Small intestine (tissue), 7 donors: ENCODE measurements around the gene KRTAP10-5. TPM values are rescaled to one million over a fixed set of nuclear protein-coding genes. Genes with fewer than 3 reads are reported as not detected.

ENCODE experiments used
- DNase-seq, 2 donors: peaks; one replicate each; pipeline versions ENCODE4 v3.0.0 to v3.0.0-alpha.2; 2013
- FAIRE-seq: peaks from 2 replicates; lab custom pipeline; 2012; peaks lifted over from hg19 to GRCh38; lab: Jason Lieb, UNC
- H3K27ac ChIP-seq, 3 donors: one replicate each; pipeline ENCODE4 v1.5.1; 2013; ENCODE audit warnings: low read length in 2 of 3, mild to moderate bottlenecking in 2 of 3, control low read depth in 1 of 3, inconsistent platforms in 1 of 3, low read depth in 1 of 3, moderate library complexity in 1 of 3
- H3K27me3 ChIP-seq, 3 donors: one replicate each; pipeline ENCODE4 v1.6.1; 2013; ENCODE audit warnings: low read length in 3 of 3, inconsistent platforms in 1 of 3; ENCODE audit not compliant: control insufficient read depth in 3 of 3, insufficient read depth in 3 of 3
- H3K36me3 ChIP-seq, 3 donors: one replicate each; pipeline ENCODE4 v1.6.1; 2013; ENCODE audit warnings: low read length in 3 of 3, inconsistent platforms in 1 of 3, low read depth in 1 of 3, mild to moderate bottlenecking in 1 of 3, moderate library complexity in 1 of 3; ENCODE audit not compliant: control insufficient read depth in 3 of 3, insufficient read depth in 2 of 3
- H3K4me1 ChIP-seq, 3 donors: one replicate each; pipeline ENCODE4 v1.6.1; 2013; ENCODE audit warnings: low read length in 2 of 3, inconsistent platforms in 1 of 3, low read depth in 1 of 3, mild to moderate bottlenecking in 1 of 3, moderate library complexity in 1 of 3; ENCODE audit not compliant: control insufficient read depth in 3 of 3, insufficient read depth in 2 of 3
- H3K4me3 ChIP-seq, 3 donors: one replicate each; pipeline ENCODE4 v1.5.1; 2013; ENCODE audit warnings: low read length in 3 of 3, control low read depth in 1 of 3, inconsistent platforms in 1 of 3, low read depth in 1 of 3, mild to moderate bottlenecking in 1 of 3, moderate library complexity in 1 of 3
- H3K9me3 ChIP-seq, 2 donors: one replicate each; pipeline ENCODE4 v1.6.1; 2013; ENCODE audit warnings: low read depth in 1 of 2, low read length in 1 of 2; ENCODE audit not compliant: control insufficient read depth in 2 of 2, insufficient read depth in 1 of 2
- WGBS, 3 donors: extraction: QIAGEN DNeasy Blood & Tissue Kit; methylation state at CpG; one replicate each; pipeline ENCODE4 v1.1.7; 2013; 5-methylcytosine and 5-hydroxymethylcytosine counted together
- polyA plus RNA-seq, 4 donors: library from polyadenylated mRNA; stranded (reverse) in 3 of 4; unstranded in 1 of 4; fragments of 200-250 nt in 3 of 4; fragments of 120-200 nt in 1 of 4; gene quantifications; one replicate each; pipeline versions ENCODE4 v1.2.1 to v1.2.3, GENCODE V29; 2013
- donor health status: healthy with polysubstance abuse.
- donor health status: control.
- donor health status: control.
- donor health status: Bipolar disorder and iron deficiency.
- donor health status: healthy.

Gene KRTAP10-5
- polyA plus RNA-seq, 4 donors = not detected

DNA sequence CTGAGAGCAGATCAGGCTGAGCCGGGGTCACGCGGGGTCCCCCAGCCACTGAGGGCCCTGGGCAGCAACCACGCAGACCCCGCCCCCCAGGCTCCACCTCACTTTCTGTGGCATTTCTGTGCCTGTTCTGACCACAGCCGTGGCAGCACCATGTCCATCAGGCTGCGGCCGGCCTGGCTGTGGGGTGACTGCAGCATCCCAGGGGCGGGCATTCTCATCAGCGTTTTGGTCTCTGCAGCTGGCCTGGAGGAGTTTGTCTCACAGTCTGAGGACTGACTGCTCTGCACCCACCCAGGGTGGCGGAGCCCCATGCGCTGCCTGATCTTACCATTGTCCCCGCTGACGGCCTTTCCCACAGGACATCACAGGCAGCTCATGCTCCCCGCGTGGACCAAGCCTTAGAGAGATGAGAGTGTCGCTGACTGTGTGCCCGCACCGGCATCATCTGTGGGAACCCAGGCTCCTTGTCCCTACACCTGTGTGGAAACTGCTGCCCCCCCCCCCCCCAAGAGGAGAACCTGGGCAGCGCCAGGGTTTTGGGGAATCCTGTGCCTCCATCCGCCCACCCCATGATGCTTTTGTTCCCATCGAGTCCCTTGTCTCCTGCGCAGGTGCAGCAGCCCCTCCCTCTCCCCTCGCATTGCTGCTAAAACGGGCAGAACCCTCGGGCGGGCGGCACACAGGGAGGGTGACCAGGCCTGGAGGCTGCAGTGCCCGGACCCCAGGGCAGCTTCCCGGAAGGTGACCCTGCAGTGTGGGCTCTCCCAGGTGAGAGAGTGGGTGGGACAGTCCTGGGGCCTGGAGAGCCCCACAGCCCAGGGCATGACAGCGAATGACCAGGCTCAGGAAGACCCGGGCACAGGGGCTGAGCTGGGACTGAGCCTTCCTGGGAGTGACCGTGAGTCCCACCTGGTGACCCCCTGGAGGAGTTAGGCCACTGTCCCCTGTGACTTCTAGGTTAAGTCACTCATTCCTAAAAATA, 42.2 kb downstream of the KRTAP10-5 start:
- no peak overlapping the region for H3K4me3 ChIP-seq
- no peak overlapping the region for H3K27ac ChIP-seq
- FAIRE-seq (no peak), DNase-seq (no peak)
- 89 to 91% (median 89%) methylated on average over 30 to 33 of the region's 33 CpGs for WGBS, 3 donors
- no peaks in the 10 kb centered on the region for H3K27me3 ChIP-seq
- peaks cover 0 to 4% of the 10 kb centered on the region in 2 donors for H3K9me3 ChIP-seq
- H3K4me1 ChIP-seq = no peaks in the 10 kb centered on the region
- H3K36me3 ChIP-seq = no peaks in the 10 kb centered on the region

DNA sequence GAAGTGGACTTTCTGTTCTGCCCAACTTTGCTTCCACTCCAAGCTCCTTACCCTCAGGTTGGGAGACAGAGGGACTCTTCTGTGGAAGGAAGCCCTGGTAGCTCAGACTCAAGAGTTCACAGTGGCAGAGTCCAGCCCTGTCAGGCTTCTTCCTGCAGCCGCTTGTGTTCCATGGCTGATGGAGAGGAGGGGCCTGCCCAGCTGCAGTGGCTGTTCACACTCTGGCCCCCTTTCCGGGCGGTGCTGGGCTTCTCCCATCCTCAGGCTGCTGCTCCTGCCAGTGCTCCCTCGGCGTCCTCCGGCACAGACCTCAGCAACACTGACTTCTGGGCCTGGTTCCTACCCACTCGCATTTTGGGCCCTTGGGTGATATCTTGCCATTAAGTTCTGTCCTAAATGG, 44.4 kb downstream of the KRTAP10-5 start:
- WGBS, 3 donors = 56 to 67% (median 56%) methylated on average over 7 of the region's 7 CpGs
- Histone ChIP-seq H3K4me1 (no peaks in the 10 kb centered on the region), H3K9me3 (no peaks in the 10 kb centered on the region), H3K4me3 (no peak overlapping the region), H3K27me3 (no peaks in the 10 kb centered on the region), H3K27ac (no peak overlapping the region), H3K36me3 (no peaks in the 10 kb centered on the region)
- FAIRE-seq (no peak), DNase-seq (no peak)

DNA sequence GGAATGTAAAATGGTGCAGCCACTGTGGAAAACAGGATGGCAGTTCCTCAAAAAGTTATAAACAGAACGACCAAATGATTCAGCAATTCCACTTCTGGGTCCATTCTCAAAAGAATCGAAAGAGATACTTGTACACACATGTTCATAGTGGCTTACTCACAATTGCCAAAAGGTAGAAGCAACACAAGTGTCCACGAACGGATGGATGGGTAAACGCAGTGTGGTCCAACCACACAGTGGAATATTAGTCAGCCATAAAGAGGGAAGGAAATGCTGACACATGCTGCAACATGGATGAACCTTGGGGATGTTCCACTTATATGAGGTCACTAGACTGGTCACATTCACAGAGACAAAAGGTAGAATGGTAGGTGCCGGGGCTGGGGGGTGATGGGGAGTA, 45.7 kb downstream of the KRTAP10-5 start:
- Histone ChIP-seq H3K4me1 (no peaks in the 10 kb centered on the region), H3K4me3 (no peak overlapping the region), H3K27me3 (no peaks in the 10 kb centered on the region), H3K36me3 (no peaks in the 10 kb centered on the region), H3K27ac (no peak overlapping the region), H3K9me3 (no peaks in the 10 kb centered on the region)
- FAIRE-seq (no peak), DNase-seq (no peak)
- 91 to 95% (median 91%) methylated on average over 6 of the region's 6 CpGs for WGBS, 3 donors

DNA sequence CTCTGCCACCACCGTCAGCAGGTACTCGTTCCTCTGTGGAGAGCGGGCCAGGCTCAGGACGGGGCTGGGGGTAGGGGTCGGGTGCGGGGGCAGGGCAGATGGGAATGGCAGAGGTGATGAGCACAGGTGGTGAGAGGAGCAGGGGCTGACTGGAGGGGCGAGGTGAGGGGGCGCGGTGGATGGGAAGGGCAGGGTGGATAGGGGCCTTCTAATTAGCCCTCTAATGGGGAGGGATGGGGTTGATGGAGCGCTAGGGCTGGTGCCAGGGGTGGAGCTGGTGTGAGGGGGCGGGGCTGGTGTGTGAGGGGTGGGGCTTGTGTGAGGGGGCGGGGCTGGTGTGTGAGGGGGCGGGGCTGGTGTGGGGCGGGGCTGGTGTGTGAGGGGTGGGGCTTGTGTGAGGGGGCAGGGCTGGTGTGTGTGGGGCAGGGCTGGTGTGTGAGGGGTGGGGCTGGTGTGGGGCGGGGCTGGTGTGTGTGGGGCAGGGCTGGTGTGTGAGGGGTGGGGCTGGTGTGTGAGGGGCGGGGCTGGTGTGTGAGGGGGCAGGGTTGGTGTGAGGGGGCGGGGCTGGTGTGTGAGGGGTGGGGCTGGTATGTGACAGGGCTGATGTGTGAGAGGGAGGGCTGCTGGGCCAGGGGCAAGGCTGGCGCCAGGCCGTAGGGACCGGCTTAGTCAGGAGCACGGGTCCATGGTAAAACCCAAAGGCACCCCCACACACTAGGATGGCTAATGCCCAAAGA, 46.3 kb downstream of the KRTAP10-5 start:
- FAIRE-seq (no peak), DNase-seq (no peak)
- H3K4me1 ChIP-seq = no peaks in the 10 kb centered on the region
- no peak overlapping the region for H3K27ac ChIP-seq
- H3K27me3 ChIP-seq = no peaks in the 10 kb centered on the region
- H3K9me3 ChIP-seq = no peaks in the 10 kb centered on the region
- WGBS, 3 donors = 87 to 90% (median 89%) methylated on average over 15 to 21 of the region's 21 CpGs
- no peak overlapping the region for H3K4me3 ChIP-seq
- no peaks in the 10 kb centered on the region for H3K36me3 ChIP-seq

DNA sequence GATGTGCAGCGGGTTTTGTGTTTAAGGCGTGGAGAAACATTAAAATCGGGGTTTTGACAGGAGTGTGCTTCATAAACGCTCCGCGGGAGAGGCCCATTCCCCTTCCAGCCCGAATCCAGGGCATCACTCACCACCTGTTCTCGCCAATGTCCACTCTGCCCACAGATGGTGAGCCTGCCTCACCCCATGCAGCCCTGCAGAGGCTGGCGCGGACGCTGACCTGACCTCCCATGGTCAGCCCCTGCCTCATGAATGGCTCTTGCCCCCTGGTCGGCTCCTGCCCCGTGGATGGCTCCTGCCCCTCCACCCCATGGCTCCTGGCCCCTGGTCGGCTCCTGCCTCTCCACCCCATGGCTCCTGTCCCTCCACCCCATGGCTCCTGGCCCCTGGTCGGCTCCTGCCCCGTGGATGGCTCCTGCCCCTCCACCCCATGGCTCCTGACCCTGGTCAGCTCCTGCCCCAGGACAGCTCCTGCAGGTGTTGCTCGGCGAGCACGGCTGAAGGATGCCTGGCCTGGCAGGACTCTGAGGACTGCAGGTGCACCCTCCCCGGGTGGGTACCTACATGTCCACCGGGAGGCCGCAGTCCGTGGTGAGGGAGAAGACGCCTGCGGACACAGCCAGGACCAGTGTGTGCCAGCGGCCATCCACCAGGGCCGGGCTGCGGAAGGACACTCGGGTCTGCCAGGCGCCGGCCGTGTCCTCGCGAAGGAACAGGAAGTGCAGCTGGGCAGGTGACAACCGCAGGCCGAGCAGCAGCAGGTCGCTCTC, 47.1 kb downstream of the KRTAP10-5 start:
- H3K4me3 ChIP-seq = no peak overlapping the region
- H3K9me3 ChIP-seq = no peaks in the 10 kb centered on the region
- 89 to 91% (median 91%) methylated on average over 35 to 37 of the region's 37 CpGs for WGBS, 3 donors
- no peak for FAIRE-seq
- DNase-seq = no peak
- no peak overlapping the region for H3K27ac ChIP-seq
- H3K27me3 ChIP-seq = no peaks in the 10 kb centered on the region
- no peaks in the 10 kb centered on the region for H3K36me3 ChIP-seq
- no peaks in the 10 kb centered on the region for H3K4me1 ChIP-seq

DNA sequence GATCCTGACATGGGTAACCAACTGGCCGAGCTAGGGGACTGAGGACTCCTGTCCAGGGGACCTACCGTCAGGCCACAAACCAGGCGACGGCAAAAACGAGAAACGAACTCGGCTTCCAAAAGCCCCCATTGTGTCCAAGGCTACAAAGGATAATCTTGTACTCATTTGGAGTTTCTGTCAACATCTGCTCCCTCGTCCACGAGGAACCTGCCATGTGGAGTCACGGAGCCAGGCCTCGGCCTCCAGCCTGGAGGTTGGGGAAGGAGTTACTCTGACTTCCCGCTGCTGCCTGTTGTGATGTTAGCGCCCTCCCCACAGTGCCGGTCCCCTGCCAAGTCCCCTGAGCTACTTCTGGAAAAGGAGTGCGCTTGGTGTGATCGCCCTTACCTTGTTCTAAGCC, 47.7 kb downstream of the KRTAP10-5 start:
- no peaks in the 10 kb centered on the region for H3K36me3 ChIP-seq
- H3K4me1 ChIP-seq = no peaks in the 10 kb centered on the region
- H3K27ac ChIP-seq = no peak overlapping the region
- H3K9me3 ChIP-seq = no peaks in the 10 kb centered on the region
- FAIRE-seq (no peak), DNase-seq (no peak)
- H3K27me3 ChIP-seq = no peaks in the 10 kb centered on the region
- no peak overlapping the region for H3K4me3 ChIP-seq
- 87 to 92% (median 89%) methylated on average over 16 of the region's 16 CpGs for WGBS, 3 donors

DNA sequence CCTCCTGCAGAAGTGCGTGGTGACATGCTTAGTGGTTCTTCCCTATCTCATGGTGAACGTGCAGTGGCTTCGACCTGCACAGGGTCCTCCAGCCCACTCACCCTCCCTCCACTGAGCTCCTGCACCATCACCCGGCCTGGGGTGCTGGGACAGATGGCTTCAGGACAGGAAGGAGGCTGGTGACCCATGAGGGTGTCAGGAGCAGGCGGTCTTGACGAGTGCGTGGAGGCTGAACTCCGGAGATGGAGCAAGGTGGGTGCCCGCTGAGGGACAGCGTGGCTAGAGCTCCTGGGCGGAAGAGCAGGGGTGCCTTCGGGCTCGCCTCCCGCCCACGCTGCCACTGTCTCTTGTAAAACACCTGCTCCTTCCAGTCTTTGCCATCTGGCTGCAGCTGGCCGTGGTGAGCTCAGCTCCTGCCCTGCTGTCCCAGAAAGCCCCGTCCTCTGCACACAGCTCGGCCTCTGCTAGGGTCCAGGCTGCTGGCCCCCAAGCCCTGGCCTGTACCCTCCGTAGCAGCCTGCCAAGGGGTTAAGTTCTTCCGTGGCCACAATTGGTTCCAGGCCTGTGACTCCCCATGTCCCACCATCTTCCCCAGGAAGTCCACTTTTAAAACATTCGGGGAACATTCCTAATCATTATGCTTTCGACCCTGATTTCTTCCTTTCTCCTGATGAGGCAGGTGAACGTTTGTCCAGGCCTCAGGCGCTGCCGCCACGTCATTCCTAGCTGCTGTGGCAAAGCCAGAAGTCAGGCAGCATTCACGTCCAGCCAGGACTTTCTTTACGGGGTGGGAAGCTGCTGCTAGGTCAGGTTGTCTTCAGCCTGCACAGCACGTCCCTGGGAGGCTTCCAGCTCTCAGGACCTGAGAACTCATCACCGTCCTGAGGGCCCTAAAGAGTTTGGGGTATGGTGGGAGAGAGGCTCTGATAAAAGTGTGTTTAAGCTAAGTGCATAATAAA, 48.5 kb downstream of the KRTAP10-5 start:
- 55 to 74% (median 67%) methylated on average over 29 to 30 of the region's 30 CpGs for WGBS, 3 donors
- H3K27me3 ChIP-seq = no peaks in the 10 kb centered on the region
- no peak for DNase-seq

More for the DNA sequence above, 48.5 kb downstream of the KRTAP10-5 start:
- H3K36me3 ChIP-seq = no peaks in the 10 kb centered on the region
- no peaks in the 10 kb centered on the region for H3K4me1 ChIP-seq
- no peak overlapping the region for H3K4me3 ChIP-seq
- FAIRE-seq = no peak
- no peak overlapping the region for H3K27ac ChIP-seq
- no peaks in the 10 kb centered on the region for H3K9me3 ChIP-seq
